HCT116 (cell line): Measurements from ENCODE around the gene KRT7.
"Not testable (repeated sequence)": the region's sequence is repeated elsewhere in the genome, so short reads cannot be mapped to it uniquely, and the experiment has no call there.

Source experiments
- CBX3 ChIP-seq: IDR thresholded peaks from 2 replicates; pipeline ENCODE4 v1.6.1; 2012; ENCODE audit warnings: low read depth
- CTCF ChIP-seq, 3 experiments: fragments of 200-600 bp in 1 of 3; sonication (generic) in 1 of 3; IDR thresholded peaks in 2 of 3; conservative IDR thresholded peaks in 1 of 3; 2 replicates each; pipeline ENCODE4 v1.5.1; 2012 to 2017; ENCODE audit warnings: low read depth in 2 of 3, low read length in 2 of 3, antibody characterized with exemption in 1 of 3, borderline replicate concordance in 1 of 3, control low read depth in 1 of 3, mild to moderate bottlenecking in 1 of 3, mixed read lengths in 1 of 3, mixed run types in 1 of 3, moderate library complexity in 1 of 3; ENCODE audit not compliant: insufficient read depth in 1 of 3
- EZH2 ChIP-seq: fragments of 200-600 bp; sonication (generic); IDR thresholded peaks from 2 replicates; pipeline ENCODE4 v1.6.1; 2017; ENCODE audit warnings: antibody characterized with exemption, mixed run types
- EZH2phosphoT487 ChIP-seq: fragments of 200-600 bp; IDR thresholded peaks from 2 replicates; pipeline ENCODE4 v1.6.1; 2018; ENCODE audit warnings: antibody characterized with exemption, borderline replicate concordance
- JUND ChIP-seq: IDR thresholded peaks from 2 replicates; pipeline ENCODE4 v1.6.1; 2012
- POLR2AphosphoS5 ChIP-seq: IDR thresholded peaks from 2 replicates; pipeline ENCODE4 v1.6.1; 2011; ENCODE audit warnings: mild to moderate bottlenecking, low read depth, low read length, moderate library complexity
- SIN3A ChIP-seq: IDR thresholded peaks from 2 replicates; pipeline ENCODE4 v1.6.1; 2012; ENCODE audit warnings: low read depth
- SP1 ChIP-seq: IDR thresholded peaks from 2 replicates; pipeline ENCODE4 v1.6.1; 2012; ENCODE audit warnings: low read depth
- TCF7L2 ChIP-seq: IDR thresholded peaks from 2 replicates; pipeline ENCODE4 v1.7.0; 2011; ENCODE audit warnings: borderline replicate concordance, inconsistent platforms; ENCODE audit not compliant: insufficient read depth, insufficient read length; ENCODE audit errors: extremely low read depth
- ZNF274 ChIP-seq: fragments of 200-500 bp; sonication (Bioruptor generic); IDR thresholded peaks from 2 replicates; pipeline ENCODE4 v1.6.1; 2014; ENCODE audit warnings: mild to moderate bottlenecking, low read depth, low read length, inconsistent platforms
- TF ChIP-seq, protein P1 (sequence below): IDR thresholded peaks from 2 replicates; pipeline ENCODE4 v1.6.1; 2012; ENCODE audit warnings: low read depth
- TF ChIP-seq, protein P2 (sequence below): IDR thresholded peaks from 2 replicates; pipeline ENCODE4 v1.6.1; 2012

DNA sequence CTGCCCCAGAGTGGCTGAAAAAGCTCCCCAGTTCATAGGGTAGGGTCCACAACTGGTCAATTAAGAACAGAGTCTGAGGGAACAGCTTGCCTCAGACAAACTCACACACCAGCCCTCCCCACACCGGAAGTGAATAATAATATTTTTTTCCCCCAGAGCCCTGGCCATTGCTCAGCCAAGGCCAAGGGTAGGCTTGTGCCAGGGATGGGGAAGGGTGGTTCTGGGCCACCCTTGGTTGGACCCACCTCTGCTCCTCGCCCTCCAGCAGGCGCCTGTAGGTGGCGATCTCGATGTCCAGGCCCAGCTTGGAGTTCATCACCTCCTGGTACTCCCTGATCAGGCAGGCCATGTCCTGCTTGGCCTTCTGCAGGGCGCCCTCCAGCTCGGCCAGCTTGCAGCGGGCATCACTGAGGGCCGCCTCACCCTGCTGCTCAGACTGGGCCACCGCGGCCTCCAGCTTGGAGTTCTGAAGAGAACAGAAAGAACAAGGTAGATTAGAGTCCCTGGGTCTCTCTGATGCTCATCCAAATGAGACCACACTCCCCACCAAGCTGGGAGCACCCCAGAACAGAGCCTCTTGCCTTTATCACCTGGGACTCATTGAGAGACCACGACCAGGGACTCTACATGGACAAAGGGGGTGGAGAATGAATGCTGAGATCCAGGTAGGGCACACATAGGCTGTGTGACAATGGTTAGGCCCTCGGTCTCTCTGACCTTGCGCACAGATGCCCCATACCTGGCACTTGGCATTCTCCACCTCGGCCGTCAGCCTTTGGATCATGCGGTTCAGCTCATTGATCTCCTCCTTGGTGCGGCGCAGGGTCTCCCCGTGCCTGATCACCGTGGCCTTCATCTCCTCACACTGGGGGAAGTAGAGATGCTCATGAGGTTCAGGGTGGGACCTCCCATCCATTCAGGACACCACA, 54.1 kb downstream of the KRT7 start:
- peak in 2 of 3 experiments; percentile 31; a peak in 3 of 6 replicates for TF ChIP-seq CTCF (IDR thresholded peaks at IDR 0.05 in 2 of 3, conservative IDR thresholded peaks at IDR 0.05 in 1 of 3; ENCODE audit: borderline replicate concordance in 1 of 3, insufficient read depth in 1 of 3, low read depth in 2 of 3, low read length in 2 of 3)
- TF ChIP-seq EZH2, TCF7L2, EZH2phosphoT487, SP1, SIN3A, POLR2AphosphoS5, JUND, CBX3, ZNF274: not testable (repeated sequence)
- TF ChIP-seq, protein P1, sequence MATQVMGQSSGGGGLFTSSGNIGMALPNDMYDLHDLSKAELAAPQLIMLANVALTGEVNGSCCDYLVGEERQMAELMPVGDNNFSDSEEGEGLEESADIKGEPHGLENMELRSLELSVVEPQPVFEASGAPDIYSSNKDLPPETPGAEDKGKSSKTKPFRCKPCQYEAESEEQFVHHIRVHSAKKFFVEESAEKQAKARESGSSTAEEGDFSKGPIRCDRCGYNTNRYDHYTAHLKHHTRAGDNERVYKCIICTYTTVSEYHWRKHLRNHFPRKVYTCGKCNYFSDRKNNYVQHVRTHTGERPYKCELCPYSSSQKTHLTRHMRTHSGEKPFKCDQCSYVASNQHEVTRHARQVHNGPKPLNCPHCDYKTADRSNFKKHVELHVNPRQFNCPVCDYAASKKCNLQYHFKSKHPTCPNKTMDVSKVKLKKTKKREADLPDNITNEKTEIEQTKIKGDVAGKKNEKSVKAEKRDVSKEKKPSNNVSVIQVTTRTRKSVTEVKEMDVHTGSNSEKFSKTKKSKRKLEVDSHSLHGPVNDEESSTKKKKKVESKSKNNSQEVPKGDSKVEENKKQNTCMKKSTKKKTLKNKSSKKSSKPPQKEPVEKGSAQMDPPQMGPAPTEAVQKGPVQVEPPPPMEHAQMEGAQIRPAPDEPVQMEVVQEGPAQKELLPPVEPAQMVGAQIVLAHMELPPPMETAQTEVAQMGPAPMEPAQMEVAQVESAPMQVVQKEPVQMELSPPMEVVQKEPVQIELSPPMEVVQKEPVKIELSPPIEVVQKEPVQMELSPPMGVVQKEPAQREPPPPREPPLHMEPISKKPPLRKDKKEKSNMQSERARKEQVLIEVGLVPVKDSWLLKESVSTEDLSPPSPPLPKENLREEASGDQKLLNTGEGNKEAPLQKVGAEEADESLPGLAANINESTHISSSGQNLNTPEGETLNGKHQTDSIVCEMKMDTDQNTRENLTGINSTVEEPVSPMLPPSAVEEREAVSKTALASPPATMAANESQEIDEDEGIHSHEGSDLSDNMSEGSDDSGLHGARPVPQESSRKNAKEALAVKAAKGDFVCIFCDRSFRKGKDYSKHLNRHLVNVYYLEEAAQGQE, result not testable (repeated sequence)
- TF ChIP-seq, protein P2, sequence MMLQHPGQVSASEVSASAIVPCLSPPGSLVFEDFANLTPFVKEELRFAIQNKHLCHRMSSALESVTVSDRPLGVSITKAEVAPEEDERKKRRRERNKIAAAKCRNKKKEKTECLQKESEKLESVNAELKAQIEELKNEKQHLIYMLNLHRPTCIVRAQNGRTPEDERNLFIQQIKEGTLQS, result not testable (repeated sequence)
